Posterior vena cava (tissue), 2 donors: ENCODE results near the gene AGPAT3. TPM values are rescaled to one million over a fixed set of nuclear protein-coding genes. Genes with fewer than 3 reads are reported as not detected.

Experiments used
- DNase-seq: peaks from one replicate; pipeline ENCODE4 v3.0.0-alpha.2; 2020; ENCODE audit warnings: low spot score
- intact Hi-C, 2 donors: fragments of 100-400 bp; cut with DNase I; formaldehyde crosslinking; loops; one replicate each; pipeline versions ENCODE4 v1.14.1 to v1.14.2; 2022 to 2023
- total RNA-seq, 2 donors: library from RNA; stranded (reverse); fragmentation: NEBNext Ultra II Directional; extraction: Animal tissue kit (Norgen Biotek cat#: 25700); gene quantifications; one replicate each; pipeline ENCODE4 v1.2.1, GENCODE V29; 2021
- donor health status: DM: yes; HTN: yes; CAD: no.
- donor health status: DM: yes; HTN: yes; CAD: no.

Gene AGPAT3
- total RNA-seq, 2 donors from 2014 or later = 35.3 to 43.2 TPM

DNA sequence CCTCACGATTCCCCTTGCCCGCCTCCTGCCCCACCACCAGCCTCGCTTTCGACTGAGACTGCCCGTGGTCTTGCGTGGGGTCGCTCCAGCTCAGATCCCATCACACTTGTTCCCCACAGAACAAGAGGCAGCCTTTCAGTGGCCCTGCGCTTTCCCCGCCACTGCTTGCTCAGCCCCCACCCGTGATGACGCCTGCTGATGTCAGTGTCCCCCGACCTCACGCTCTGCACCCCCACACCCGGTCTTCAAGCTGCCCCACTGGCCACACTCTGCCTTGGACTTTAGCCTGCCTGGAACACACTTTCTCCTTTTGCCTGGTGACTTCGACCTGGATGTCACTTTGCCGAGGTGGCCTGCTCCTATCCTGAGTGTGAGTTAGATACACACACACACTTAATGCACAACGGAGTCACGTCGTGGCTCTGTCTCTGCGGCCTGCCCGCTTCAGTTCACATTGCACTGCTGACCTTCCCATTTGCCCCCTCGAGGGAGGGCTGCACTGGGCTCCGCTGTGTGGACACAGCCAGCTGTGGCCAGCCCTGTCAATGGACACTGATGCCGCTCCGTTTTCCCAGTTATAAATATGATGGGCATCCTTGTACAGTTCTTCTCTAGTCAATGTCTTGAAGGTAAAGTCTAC, 13.0 kb downstream of the AGPAT3 start:
- intact Hi-C loops = no loop called here
- DNase-seq = peak; percentile 70

DNA sequence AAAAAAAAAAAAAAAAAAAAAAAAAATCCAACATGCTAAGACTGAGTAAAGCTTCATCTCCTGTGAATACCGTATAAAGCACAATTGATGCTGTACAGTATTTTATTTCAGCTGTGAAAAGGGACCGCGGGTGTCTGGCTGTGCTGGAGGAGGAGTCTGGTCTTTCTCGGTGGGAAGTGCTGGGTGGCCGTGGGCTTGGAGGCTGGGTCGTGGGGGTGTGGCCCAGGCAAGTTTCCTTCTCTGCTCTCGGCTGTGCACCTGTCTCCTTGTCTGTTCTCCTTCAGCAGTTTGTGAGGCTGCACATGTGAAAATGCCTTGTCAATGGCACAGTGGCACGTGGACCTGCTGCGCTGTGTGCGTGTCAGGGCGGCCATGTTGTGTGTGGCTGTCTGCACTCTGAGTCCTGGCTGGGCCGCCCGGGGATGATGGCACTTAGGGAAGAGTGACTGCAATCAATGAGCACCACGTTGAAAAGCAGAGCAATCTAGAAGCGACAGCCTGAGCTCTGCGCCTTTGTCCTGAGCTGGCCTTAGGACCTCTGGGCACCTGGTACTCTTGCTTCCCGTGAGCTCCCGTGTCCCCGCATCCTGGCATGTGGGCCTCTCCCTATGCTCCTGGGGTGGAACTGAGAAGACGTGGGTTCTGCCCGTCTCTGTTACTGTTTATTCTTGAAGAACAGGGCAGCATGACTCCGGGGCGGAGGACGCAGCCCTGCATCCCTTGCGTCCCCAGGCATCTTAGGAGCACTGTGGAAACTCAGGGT, 14.5 kb downstream of the AGPAT3 start:
- intact Hi-C loops = loop anchor here in 1 of 2 donors (5.0 kb wide), 1 partner anchor 68 kb away; no protein-coding TSS in a partner anchor

DNA sequence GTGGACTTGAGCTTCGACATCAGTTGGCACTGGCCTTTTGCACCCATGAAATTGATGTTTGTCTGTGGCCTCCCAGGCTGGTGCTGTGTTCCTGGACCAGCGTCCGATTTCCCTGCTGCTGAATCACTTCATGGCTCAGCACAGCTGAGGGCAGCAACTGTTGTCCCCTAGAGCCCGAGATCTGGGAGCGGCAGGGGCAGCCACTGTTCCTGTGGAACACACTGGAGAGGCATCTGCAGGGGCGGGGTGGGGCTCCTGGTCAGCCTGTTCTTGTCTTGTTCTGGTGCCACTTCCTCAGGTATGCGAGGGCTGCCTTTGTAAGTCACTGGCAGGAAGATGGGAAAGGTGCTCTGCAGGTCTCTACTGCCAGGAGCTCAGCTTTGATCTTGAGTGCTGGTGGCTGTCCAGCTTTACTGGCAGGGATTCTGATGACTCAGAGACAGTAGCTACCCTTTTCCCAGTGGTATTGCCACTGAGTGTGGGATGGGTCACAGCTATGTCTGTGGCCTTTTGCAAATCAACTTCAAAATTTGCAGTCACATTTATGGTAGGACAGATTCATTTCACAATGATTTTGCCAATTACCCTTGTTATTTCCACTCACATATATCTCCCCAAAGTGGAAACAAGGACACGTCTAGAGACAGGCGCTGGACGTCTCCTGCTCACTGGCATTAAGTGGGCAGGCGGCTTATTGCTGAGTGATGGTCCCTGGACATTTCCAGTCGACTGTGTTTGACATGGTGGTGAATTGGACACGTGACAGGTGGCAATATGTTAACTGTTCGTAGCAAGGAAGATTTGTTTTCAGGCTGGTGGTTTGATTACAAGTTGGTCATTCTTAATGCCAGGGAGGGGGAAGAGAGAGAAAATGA, 15.3 kb downstream of the AGPAT3 start:
- peak; percentile 70 for DNase-seq
- intact Hi-C loops = loop anchor here in 1 of 2 donors (5.0 kb wide), 1 partner anchor 67 kb away; no protein-coding TSS in a partner anchor

More for the DNA sequence above, 14.5 kb downstream of the AGPAT3 start:
- peak; percentile 63 for DNase-seq

DNA sequence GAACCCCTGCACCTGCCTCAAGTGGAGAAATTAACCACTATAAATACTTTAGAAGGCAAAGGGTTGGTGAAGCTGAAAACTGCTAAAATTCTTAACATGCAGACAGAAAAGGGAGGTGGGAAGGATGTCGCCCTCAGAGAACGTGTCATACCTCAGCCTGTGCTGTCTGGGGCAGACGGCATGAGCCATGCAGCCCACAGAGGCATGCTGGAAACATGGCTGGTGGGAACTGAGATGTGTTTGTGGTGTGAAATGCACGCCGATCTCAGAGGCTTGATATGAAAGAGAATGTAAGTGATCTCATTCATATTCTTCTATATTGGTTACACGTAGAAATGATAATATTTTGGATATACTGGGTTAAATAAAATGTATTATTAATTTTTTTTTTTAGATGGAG, 16.3 kb downstream of the AGPAT3 start:
- intact Hi-C loops = loop anchor here in 1 of 2 donors (5.0 kb wide), 1 partner anchor 66 kb away; no protein-coding TSS in a partner anchor
- no peak for DNase-seq

DNA sequence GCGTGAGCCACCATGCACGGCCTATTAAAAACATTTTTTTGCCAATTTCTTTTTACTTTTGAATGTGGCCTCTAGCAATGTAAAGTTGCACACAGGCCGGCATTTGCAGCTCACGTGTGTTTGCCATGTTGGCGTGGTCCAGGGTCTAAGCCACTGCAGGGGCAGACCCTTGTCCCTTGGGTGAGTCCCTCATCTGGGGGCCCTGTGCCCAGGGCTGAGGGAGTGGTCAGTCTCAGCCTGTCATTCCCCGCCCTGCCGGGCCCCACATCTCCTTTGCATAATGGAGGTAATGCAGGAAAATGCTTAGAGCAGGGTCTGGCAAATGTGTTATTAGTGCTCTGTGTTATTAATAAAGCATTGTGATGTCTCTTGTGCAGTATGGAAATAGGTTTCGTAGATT, 16.9 kb downstream of the AGPAT3 start:
- intact Hi-C loops = loop anchor here in 1 of 2 donors (5.0 kb wide), 1 partner anchor 65 kb away; no protein-coding TSS in a partner anchor
- DNase-seq = peak; percentile 62

DNA sequence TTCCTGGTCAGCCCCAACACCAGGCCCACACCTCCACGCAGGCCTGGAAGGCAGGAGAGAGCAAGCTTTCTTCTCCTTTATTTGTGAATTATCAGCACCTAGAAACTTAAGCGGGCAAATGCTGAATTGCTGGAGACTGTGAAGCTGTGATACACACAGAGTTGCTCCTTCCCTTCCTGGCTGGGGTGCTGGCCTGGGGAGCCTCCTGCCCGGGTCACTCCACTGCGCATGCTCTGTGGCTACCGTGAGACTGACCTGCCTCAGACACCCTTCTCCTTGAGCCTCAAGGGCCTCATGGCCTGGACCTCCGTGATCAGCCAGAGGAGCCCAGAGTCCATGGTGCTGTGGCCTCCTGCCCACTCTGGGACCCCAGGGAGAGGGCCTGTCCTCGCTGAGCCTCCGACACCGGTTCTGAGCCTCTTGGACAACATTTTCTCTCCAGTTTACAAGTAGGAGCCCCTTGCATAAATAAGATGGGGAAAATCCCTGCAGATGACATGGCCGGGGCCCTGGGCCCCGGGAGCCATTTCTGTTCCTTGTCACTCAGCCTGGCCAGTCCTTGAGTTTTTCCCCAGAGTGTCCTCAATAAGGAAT, 18.0 kb downstream of the AGPAT3 start:
- intact Hi-C loops = loop anchor here in 1 of 2 donors (5.0 kb wide), 1 partner anchor 64 kb away; no protein-coding TSS in a partner anchor
- DNase-seq = peak; percentile 70

DNA sequence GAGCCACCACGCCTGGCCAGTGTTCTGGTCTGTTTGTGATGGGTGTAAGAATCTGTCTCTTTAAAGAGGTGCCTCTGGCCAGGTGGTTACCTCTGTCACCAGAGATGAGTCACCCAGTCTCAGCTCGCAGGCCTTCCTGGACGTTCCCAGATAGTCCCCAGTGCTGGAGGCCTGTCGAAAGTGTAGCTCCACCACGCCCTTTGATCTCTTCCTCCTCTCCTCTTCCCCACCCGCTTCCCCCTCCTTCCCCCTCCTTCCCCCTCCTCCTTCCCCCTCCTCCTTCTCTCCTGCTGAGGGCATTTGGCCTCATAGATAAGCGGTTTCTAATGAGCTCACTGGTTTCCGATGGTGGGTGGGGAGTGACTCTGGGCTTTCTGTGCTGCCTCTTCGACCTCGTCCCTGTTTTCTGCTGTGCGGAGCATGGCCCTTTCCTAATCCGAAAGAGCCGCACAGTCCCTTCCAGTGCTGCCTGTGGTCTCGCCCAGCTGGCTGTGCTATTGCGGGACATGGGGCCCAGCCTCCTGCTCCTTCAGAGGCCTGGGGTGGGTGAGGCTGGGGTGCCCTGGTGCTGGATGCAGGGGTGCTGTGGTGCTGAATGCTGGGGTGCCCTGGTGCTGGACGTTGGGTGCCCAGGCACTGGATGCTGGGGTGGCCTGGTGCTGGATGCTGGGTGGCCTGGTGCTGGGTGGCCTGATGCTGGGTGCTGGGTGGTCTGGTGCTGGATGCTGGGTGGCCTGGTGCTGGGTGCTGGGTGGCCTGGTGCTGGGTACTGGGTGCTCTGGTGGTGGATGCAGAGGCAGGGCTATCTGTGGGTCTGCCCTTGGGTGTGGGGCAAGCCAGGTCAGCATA, 19.2 kb downstream of the AGPAT3 start:
- DNase-seq = peak; percentile 72
- intact Hi-C loops = loop anchor here in 1 of 2 donors (5.0 kb wide), 1 partner anchor 63 kb away; no protein-coding TSS in a partner anchor

DNA sequence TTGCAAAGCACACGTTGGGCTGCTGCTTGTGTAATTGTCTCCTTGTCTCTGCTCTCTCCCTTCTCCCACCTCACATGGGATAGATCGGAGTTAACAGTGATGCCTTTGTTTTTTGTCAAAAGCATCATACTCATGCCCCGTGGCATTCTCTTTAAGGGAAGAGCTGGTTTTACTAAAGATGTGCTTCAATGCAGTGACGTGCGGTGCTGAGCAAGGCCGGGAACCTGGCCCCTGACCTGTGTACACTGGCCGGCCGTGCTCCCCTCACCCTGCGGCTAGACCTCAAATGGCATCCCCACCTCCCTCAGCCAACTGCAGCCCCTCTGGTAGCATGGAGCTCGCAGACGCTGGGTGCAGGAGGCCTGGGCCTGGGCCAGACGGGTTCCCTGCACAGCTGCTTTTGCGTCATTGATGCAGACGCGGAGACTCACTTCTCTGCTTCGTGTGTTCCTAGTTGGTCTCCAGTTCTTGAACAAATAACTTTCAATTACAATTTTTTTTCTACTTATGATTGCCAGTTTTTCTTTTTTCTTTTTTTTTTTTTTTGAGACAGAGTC, 19.9 kb downstream of the AGPAT3 start:
- intact Hi-C loops = loop anchor here in 1 of 2 donors (5.0 kb wide), 1 partner anchor 62 kb away; no protein-coding TSS in a partner anchor
- peak; percentile 76 for DNase-seq

DNA sequence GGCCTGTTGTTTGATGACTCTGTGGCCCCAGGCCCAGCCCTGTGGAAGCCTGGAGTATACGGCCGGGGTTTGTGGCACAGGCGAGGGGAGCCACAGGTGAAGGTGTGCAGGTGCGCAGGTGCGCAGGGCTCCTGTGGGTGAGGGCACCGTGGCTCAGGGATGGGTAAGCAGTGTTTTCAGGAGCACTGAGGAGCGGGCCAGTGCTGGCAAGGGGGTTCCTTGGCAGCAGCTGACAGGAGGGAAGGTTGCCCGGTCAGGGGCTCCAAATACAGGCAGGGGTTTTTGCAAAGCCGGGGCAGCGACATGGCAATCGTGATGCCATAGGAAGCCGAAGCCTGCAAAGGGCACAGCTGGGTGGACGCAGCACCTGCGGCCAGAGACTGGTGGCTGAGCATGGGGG, 20.7 kb downstream of the AGPAT3 start:
- DNase-seq = peak; percentile 73
- intact Hi-C loops = no loop called here

DNA sequence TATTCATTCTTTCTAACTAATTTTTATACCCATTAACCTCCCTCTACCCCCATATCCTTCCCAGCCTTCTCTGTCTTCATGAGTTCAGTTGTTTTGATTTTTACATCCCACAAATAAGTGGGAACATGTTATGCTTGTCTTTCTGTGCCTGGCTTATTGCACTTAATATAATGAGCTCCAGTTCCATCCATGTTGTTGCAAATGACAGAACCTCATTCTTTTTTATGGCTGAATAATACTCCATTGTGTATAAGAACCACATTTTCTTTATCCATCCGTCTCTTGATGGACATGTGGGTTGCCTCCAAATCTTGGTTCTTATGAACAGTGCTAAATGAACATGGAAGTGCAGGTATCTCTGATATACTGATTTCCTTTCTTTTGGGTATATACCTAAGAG, 21.5 kb downstream of the AGPAT3 start:
- no peak for DNase-seq
- intact Hi-C loops = no loop called here

DNA sequence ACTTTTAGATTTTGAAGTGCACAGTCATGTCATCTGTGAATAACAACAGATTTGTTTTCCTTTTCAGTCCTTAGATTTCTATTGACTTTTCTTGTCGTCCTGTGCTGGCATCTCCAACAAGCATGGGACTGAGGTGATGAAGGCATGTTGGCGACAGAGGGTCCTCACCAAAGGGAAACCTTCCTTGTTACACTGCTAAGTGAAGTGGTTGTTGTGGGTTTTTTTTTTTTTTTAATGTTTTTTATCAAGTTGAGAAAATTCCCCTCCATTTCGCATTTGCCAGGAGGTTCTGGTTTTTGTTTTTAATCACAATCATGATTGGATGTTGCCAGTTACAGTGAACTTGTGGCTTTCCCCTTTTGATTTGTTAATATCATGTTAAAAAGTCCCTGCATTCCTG, 24.0 kb downstream of the AGPAT3 start:
- DNase-seq = no peak
- intact Hi-C loops = no loop called here

DNA sequence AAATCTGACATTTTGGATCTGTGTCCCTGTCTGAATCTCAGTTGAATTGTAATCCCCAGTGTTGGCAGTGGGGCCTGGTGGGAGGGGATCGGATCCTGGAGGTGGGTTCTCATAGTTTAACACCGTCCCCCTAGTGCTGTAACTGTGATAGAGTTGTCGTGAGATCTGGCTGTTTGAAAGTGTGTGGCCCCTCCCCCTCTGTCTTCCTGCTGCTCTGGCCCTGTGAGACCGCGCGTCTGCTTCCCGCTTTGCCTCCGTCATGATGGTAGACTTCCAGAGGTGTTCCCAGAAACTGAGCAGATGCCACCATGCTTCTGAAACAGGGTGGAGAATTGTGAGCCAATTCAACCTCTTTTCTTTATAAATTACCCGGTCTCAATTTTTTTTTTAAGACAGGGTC, 25.0 kb downstream of the AGPAT3 start:
- peak; percentile 60 for DNase-seq
- intact Hi-C loops = loop anchor here in 1 of 2 donors (2.0 kb wide), 1 partner anchor 457 kb away; no protein-coding TSS in a partner anchor

DNA sequence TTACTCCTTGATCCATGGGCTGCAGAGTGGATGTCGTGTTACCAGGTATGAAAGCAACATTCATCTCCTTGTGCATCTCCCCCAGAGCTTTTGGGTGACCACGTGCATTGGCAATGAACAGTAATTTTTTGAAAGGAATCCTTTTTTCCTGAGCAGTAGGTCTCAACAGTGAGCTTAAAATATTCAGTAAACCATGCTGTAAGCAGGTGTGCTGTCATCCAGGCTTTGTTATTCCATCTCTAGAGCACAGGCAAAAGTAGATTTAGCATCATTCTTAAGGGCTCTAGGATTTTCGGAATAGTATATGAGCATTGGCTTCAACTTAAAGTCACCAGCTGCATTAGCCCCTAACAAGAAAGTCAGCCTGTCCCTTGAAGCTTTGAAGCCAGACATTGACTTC, 27.3 kb downstream of the AGPAT3 start:
- DNase-seq = no peak
- intact Hi-C loops = no loop called here

DNA sequence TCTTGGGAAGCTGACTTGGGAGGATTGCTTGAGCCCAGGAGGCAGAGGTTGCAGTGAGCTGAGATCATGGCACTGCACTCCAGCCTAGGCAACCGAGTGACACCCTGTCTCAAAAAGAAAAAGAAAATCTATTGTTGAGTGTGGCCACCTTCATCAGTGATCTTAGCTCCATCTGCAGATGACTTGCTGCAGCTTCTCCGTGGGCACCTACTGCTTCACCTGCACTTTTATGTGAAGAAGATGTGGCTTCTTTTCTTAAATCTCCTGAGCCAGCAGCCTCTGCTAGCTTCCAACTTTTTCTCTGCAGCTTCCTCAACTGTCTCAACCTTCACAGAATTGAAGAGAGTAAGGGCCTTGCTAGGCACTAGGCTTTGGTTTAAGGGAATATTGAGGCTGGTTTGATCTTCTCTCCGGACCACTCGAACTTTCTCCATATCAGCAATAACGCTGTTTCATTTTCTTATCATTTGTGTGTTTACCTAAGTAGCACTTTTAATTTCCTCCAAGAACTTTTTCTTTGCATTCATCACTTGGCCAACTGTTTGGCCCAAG, 28.0 kb downstream of the AGPAT3 start:
- peak; percentile 31 for DNase-seq
- intact Hi-C loops = no loop called here

DNA sequence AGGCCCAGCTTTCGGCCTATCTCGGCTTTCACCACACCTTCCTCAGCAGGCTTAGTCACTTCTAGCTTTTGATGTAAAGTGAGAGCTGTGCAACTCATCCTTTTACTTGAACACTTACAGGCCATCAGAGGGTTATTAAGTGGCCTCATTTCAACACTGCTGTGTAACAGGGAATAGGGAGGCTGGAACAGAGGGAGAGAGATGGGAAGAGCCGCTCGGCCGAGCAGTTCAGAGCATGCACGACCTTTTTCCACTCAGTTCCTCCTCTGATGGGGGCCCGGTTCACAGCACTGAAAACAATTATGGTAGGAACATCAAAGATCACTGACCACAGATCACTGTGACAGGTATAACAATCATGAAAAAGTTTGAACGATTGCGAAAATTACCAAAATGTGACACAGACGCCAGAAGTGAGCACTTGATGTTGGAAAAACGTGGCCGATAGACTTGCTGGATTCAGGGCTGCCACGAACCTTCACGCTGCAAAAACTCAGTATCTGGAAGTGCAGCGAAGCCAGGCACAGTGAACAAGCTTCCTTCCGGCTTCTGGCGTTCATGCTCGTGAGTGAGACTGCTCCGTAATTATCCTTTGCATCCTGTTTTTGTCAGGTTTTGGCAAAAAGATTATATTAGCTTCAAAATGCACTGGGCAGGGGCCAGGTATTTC, 28.6 kb downstream of the AGPAT3 start:
- intact Hi-C loops = no loop called here
- peak; percentile 62 for DNase-seq

DNA sequence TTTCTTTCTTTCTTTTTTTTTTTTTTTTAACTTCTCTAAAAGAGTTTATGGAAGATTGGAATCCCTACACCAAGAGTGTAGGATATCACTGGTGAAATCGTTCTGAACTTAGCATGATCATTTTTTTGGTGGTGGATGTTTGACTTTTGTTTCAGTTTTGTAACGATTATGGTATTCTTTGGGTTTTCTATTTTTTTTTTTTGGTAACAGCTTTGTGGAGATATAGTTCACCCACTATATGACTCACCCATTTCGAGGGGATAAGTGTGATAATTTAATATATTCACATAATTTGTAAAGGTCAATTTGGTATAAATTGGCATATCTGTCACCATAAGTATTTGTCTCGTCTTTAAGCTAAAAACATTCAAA, 29.2 kb downstream of the AGPAT3 start:
- DNase-seq = no peak
- intact Hi-C loops = no loop called here

DNA sequence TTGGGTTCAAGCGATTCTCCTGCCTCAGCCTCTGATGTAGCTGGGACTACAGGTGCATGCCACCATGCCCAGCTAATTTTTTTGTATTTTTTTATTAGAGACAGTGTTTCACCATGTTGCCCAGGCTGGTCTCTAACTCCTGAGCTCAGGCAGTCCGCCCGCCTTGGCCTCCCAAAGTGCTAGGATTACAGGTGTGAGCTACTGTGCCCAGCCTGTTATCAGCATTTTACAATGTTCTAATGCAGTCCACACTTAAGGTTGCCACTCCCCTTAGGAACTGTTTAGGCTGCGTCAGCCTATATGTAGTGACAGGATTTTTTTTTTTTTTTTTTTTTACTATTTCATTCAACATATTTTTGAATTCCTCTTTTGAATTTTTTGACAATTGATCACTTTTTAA, 30.2 kb downstream of the AGPAT3 start:
- intact Hi-C loops = no loop called here
- peak; percentile 18 for DNase-seq
